Pons (tissue), 1 donor: ENCODE results near the gene CTSS.
"Not testable (repeated sequence)": the region's sequence is repeated elsewhere in the genome, so short reads cannot be mapped to it uniquely, and the experiment has no call there.

Experiments
- DNase-seq: peaks from one replicate; pipeline ENCODE4 v3.0.0-alpha.2; 2016; ENCODE audit warnings: low spot score

CTSS gene

GRCh38 chr1:150775276-150775675 lies 9.7 kb upstream of the CTSS start:
- DNase-seq: peak; percentile 25

DNA sequence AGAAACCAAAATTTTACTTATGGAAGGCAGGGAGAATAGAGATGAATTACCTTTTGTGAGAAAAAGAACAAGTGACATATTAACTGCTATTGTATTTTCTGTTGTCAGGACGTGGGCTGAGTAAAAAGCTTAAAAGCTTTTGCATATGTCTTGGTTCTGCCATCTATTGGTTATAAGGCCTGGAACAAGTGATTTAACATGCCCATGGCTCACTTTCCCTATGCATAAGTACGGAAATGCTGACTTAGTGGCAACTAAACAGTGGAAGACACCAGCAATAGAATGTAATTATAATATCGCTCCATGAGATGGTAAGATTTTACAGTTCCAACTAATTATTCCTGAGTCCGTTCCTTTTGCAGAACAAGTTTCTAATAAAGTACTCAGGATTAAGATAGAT lies 6.7 kb upstream of the CTSS start:
- DNase-seq: no peak

GRCh38 chr1:150767704-150768103 lies 2.1 kb upstream of the CTSS start:
- not testable (repeated sequence) for DNase-seq

GRCh38 chr1:150765977-150766301 lies 361 bp upstream of the CTSS start:
- not testable (repeated sequence) for DNase-seq

GRCh38 chr1:150764617-150765101 lies 919 bp downstream of the CTSS start:
- no peak for DNase-seq

- DNase-seq: no peak
Measured at GRCh38 chr1:150763018-150763417, 2.6 kb downstream of the CTSS start.

DNA sequence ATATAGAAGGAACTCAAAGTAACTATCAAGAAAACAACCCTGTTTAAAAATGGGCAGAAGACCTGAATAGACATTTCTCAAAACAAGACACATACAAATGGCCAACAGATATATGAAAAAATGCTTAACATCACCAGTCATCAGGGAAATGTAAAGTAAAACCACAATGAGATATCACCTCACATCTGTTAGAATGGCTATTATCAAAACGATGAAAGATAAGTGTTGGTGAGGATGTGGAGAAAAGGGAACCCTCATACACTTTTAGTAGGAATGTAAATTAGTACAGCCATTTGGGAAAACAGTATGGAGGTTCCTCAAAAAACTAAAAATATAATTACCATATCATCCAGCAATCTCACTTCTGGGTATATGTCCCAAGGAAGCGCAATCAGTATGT lies 3.0 kb downstream of the CTSS start:
- no peak for DNase-seq

GRCh38 chr1:150761801-150762200 lies 3.8 kb downstream of the CTSS start:
- no peak for DNase-seq

DNA sequence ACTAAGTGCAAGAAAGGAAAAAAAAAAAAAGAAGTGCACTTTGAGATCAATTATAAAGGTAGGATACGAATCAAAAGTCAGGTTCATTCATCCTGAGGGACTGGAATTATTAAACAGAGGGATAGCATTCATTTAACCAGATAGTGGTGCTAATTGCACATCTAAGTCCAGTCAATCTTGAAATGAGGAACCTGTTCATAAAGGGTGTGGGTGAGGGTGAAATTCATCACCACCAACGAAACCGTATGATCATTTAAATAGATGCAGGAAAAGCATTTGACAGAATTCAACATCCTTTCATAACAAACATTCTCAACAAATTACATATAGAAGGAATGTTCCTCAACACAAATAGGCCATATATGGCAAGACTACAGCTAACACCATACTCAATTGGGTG lies 5.6 kb downstream of the CTSS start:
- no peak for DNase-seq

DNA sequence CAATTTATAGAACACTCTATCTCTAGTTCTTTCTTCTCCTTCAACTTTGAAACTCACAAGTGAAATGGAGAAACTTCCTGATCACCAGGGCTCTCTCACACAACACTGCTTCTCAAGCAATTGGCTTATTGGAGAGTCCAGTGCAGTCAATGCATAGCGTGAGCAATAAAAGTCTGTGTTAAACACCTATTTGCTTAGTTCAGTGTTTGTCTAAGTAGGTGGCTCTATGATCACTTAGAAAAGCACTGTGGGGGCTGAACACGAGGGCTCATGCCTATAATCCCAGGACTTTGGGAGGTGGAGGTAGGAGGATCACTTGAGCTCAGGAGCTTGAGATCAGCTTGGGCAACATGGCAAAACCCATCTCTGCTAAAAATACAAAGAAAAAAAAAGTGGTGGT lies 12.2 kb downstream of the CTSS start:
- DNase-seq: no peak

DNA sequence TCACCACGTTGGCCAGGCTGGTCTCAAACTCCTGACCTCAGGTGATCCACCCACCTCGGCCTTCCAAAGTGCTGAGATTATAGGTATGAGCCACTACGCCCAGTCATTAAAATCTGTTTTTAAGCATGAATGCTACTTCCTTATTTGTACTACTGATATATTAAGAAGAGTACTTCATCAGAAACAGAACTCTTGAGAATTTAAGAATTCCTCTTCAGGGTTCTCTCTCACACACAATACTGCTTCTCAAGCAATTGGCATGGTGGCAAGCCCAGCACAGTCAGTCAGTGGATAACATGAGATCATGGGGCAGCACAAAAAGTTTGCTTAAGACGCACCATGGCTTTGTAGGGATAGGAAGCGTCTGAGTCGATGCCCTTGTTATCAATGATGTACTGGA lies 14.1 kb downstream of the CTSS start:
- no peak for DNase-seq

DNA sequence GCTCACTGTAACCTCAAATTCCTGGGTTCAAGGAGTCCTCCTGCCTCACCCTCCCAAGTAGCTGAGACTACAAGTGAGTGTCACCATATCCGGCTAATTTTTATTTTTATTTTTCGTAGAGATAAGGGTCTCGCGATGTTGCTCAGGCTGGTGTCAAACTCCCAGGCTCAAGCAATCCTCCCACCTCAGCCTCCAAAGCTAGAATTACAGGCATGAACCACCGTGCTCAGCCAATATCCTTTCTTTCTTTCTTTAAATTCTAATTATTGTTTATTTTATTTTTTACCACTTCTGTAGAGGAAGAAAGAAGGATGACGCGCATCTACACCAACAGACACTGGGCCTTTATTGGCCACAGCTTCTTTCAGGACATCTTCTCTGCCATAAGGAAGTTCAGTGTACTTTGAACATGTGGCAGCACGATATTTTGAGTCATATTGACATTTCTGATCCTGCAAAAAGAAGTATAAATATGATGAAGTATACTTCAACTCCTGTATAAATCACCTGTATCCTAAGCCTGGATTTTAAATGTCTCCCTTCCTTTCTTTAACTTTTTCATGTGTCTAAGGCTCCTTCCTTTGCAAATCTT lies 15.8 kb downstream of the CTSS start:
- no peak for DNase-seq

- no peak for DNase-seq
Measured at GRCh38 chr1:150748878-150749719, 16.5 kb downstream of the CTSS start.

- no peak for DNase-seq
Measured at GRCh38 chr1:150730130-150730721, 35.4 kb downstream of the CTSS start.

DNA sequence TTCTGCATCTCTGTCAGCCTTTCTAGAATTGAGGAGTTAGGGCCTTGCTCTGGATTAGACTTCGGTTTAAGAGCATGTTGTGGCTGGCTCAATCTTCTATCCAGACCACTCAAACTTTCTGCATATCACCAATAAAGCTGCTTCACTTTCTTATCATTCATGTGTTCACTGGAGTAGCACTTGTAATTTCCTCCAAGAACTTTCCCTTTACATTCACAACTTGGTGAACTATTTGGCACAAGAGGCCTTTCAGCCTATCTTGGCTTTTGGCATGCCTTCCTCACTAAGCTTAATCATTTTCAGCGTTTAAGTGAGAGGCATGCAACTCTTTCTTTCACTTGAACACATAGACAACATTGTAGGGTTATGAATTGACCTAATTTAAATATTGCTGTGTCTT lies 41.2 kb downstream of the CTSS start:
- no peak for DNase-seq

DNA sequence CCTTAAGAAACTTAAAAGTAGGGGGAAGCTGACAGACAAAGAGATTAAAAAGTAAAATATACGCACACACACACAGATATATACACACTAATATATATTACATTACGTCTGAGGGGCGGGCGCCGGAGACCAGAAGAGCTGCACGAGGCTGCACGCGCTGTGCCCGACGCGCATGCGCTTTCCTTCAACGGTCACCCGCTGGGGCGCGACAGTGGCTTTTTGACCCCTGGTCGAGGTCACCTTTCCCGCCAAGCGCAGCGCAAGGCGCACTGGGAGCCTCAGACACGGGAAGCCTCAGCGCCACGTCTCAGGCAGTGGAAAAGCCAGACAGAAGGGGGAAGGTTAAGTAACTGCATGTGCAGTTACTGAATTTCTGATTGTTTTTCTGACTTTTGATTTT lies 44.9 kb downstream of the CTSS start, which contains the start of gene HORMAD1:
Gene HORMAD1, minus strand, starts transcription at position 193 of the 400 bp plus-strand sequence. CDS start 1,390 bp downstream, outside the sequence.
- no peak for DNase-seq

DNA sequence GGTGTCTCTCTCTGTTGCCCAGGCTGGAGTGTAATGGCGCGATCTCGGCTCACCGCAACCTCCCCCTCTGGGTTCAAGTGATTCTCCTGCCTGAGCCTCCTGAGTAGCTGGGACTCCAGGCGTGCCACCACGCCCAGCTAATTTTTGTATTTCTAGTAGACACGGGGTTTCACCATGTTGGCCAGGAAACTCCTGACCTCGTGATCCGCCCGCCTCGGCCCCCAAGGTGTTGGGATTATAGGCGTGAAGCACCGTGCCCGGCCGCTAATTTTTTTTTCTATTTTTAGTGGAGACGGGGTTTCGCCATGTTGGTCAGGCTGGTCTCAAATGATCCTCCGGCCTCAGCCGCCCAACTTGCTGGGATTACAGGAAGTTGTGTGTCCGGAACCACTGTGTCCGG lies 45.5 kb downstream of the CTSS start:
- DNase-seq: no peak

GRCh38 chr1:150718225-150718891 lies 47.2 kb downstream of the CTSS start:
- no peak for DNase-seq

DNA sequence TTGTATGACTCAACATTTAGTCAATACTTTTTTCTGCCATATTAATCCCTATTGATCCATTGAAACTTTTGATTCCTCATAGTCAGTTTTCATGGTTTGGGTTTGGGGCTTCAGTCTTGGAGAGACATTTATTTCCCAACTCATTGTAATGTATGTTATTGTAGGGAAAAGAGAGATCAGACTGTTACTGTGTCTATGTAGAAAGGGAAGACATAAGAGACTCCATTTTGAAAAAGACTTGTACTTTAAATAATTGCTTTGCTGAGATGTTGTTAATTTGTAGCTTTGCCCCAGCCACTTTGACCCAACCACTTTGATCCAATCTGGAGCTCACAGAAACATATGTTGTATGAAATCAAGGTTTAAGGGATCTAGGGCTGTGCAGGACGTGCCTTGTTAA lies 56.5 kb downstream of the CTSS start:
- DNase-seq: not testable (repeated sequence)

GRCh38 chr1:150708595-150708994 lies 57.0 kb downstream of the CTSS start:
- no peak for DNase-seq

GRCh38 chr1:150706091-150706490 lies 59.5 kb downstream of the CTSS start:
- no peak for DNase-seq

GRCh38 chr1:150703427-150703826 lies 62.2 kb downstream of the CTSS start:
- no peak for DNase-seq
